GM23248 (cell line): ENCODE data around the gene ANO2.

Source experiments
- EZH2 ChIP-seq: fragments of 200-600 bp; sonication (generic); IDR thresholded peaks from 2 replicates; pipeline ENCODE4 v1.6.1; 2018; ENCODE audit warnings: antibody characterized with exemption, mild to moderate bottlenecking; ENCODE audit not compliant: insufficient read depth, poor library complexity, severe bottlenecking
- EZH2phosphoT487 ChIP-seq: fragments of 200-600 bp; sonication (generic); IDR thresholded peaks from 2 replicates; pipeline ENCODE4 v1.6.1; 2018; ENCODE audit warnings: antibody characterized with exemption, moderate library complexity, mild to moderate bottlenecking, low read depth; ENCODE audit not compliant: insufficient read depth

- no peak for TF ChIP-seq EZH2
- no peak for TF ChIP-seq EZH2phosphoT487
Measured at GRCh38 chr12:5612556-5613410, 332.3 kb downstream of the ANO2 start.
